Cardiac fibroblast (primary cell): Measurements from ENCODE around the gene VIPR1.

Experiments
- DNase-seq, 2 donors: peaks; one replicate each; pipeline versions ENCODE4 v3.0.0 to v3.0.0-alpha.2; 2010; ENCODE audit warnings: low read depth in 2 of 2
- H3K4me3 ChIP-seq, 2 donors: replicated peaks in 1 of 2; 1 replicate in 1 of 2; 2 replicates in 1 of 2; pipeline ENCODE4 v1.5.1; 2011; ENCODE audit warnings: low read depth in 2 of 2, low read length in 2 of 2, mild to moderate bottlenecking in 2 of 2, moderate library complexity in 1 of 2
- CTCF ChIP-seq: IDR thresholded peaks from one replicate; pipeline ENCODE4 v1.5.1; 2011; ENCODE audit warnings: low read depth, mild to moderate bottlenecking, low read length, inconsistent platforms

Gene VIPR1

GRCh38 chr3:42519568-42519962 is 17.1 kb downstream of the VIPR1 start:
- TF ChIP-seq CTCF: no peak
- no peak for DNase-seq
- H3K4me3 ChIP-seq: no peak overlapping the region

- no peak overlapping the region for H3K4me3 ChIP-seq
- no peak for TF ChIP-seq CTCF
- DNase-seq: no peak
These were observed 17.9 kb downstream of the VIPR1 start for GRCh38 chr3:42520336-42520735.

- H3K4me3 ChIP-seq: no peak overlapping the region
- TF ChIP-seq CTCF: no peak
- DNase-seq: no peak
These were observed 18.5 kb downstream of the VIPR1 start for GRCh38 chr3:42520906-42521305.

GRCh38 chr3:42524751-42525150 is 22.3 kb downstream of the VIPR1 start:
- no peak overlapping the region for H3K4me3 ChIP-seq
- no peak for DNase-seq
- TF ChIP-seq CTCF: no peak

GRCh38 chr3:42525212-42525611 is 22.8 kb downstream of the VIPR1 start:
- no peak overlapping the region for H3K4me3 ChIP-seq
- no peak for TF ChIP-seq CTCF

GRCh38 chr3:42525736-42526345 is 23.4 kb downstream of the VIPR1 start:
- no peak for DNase-seq
- TF ChIP-seq CTCF: no peak
- no peak overlapping the region for H3K4me3 ChIP-seq

More at GRCh38 chr3:42525212-42525611, 22.8 kb downstream of the VIPR1 start:
- no peak for DNase-seq

- no peak overlapping the region for H3K4me3 ChIP-seq
- TF ChIP-seq CTCF: no peak
- no peak for DNase-seq
These were observed 24.3 kb downstream of the VIPR1 start for GRCh38 chr3:42526616-42527367.
